ENCODE measurements around the gene ZNF804B.

ZNF804B gene

DNA sequence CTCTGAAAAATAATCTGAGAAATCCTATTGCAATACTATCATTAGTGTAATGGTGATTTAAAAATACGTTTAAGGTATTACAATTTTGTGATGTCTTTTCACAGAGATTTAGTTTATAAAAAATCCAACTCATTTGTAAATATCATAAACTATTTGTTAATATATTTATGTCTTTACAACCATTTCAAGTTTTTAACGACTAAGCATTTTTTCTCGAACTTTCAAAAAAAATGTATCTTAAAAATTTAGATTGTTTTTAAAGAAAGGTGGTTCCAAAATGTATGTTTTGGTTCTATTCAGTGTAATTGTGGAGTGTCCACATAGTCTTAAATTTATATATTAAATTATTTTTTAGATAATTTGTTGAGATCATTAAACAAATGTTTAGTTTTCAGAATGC lies 170.2 kb downstream of the ZNF804B start:
- H3K4me3 ChIP-seq (replicated peaks in 1 of 2; ENCODE audit: low read depth in 2 of 2, low read length in 2 of 2), result no peak overlapping the region
- no peak for DNase-seq (ENCODE audit: low read depth in 2 of 2)
- TF ChIP-seq, protein P1, sequence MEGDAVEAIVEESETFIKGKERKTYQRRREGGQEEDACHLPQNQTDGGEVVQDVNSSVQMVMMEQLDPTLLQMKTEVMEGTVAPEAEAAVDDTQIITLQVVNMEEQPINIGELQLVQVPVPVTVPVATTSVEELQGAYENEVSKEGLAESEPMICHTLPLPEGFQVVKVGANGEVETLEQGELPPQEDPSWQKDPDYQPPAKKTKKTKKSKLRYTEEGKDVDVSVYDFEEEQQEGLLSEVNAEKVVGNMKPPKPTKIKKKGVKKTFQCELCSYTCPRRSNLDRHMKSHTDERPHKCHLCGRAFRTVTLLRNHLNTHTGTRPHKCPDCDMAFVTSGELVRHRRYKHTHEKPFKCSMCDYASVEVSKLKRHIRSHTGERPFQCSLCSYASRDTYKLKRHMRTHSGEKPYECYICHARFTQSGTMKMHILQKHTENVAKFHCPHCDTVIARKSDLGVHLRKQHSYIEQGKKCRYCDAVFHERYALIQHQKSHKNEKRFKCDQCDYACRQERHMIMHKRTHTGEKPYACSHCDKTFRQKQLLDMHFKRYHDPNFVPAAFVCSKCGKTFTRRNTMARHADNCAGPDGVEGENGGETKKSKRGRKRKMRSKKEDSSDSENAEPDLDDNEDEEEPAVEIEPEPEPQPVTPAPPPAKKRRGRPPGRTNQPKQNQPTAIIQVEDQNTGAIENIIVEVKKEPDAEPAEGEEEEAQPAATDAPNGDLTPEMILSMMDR (IDR thresholded peaks at IDR 0.05; ENCODE audit: low read depth, low read length), result no peak

DNA sequence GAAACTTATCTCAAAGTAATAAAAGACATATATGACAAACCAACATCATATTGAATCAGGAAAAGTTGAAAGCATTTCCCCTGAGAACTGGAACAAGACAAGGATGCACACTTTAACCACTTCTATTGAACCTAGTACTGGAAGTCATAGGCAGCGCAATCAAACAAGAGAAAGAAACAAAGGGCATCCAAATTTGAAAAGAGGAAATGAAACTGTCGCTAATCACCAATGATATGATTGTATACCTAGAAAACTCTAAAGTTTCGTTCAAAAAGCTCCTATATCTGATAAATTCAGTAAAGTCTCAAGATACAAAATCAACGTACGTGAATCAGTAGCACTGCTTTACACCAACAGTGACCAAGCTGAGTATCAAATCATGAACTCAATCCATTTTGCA lies 173.8 kb downstream of the ZNF804B start:
- TF ChIP-seq, protein P1 (IDR thresholded peaks at IDR 0.05; ENCODE audit: low read depth, low read length), result no peak
- no peak overlapping the region for H3K4me3 ChIP-seq (replicated peaks in 1 of 2; ENCODE audit: low read depth in 2 of 2, low read length in 2 of 2)
- no peak for DNase-seq (ENCODE audit: low read depth in 2 of 2)

DNA sequence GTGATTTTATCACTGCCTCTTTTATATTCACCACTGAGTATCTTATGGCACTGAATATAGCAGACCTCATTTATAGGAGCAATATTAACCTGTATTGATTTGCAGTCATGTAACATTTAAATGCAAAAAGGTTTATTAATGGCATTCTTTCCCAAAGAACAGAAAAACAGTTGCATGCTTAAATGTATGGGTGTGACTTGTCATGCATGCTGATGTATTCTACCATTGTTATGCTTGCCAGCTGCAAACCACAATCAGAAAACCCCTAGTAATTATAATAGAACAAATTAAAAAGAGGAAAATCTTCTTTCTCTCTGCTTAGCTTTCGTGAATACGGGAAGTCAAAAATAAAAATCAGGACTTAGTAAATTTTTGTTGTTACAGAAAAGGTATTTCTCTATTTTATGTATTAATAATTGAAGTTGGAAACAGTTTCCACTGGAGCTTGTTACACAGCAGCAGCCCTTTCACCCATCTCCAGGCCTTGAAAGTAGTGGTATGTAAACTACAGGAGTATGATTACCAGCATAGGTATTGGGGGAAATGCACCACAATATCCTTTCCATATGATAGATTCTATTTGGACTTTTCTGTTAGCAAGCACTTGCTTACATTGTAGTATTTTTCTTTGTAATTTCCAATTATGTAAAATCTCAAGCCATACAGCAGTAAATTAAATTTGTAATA lies 183.5 kb downstream of the ZNF804B start:
- TF ChIP-seq, protein P1 (IDR thresholded peaks at IDR 0.05; ENCODE audit: low read depth, low read length), result no peak
- no peak for DNase-seq (ENCODE audit: low read depth in 2 of 2)
- H3K4me3 ChIP-seq (replicated peaks in 1 of 2; ENCODE audit: low read depth in 2 of 2, low read length in 2 of 2), result no peak overlapping the region

DNA sequence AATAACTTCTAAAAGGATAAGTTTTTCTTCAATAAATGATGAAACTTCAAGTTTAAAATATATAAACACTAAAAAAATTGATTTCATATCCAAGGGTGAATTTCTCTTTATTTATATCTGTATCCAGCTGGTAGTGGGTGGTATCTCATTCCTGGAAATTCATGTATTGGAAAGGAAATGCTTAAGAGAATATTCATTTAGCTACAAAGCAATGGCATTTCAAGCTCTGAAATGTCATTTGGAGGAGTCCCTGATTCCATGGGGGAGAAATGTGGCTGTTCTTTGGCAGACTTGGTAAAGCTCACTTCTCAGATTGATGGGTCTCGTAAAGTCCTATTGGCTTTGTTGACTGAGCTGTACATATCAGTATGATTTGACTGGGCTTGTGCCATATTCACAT lies 192.3 kb downstream of the ZNF804B start:
- TF ChIP-seq, protein P1 (IDR thresholded peaks at IDR 0.05; ENCODE audit: low read depth, low read length), result no peak
- DNase-seq (ENCODE audit: low read depth in 2 of 2), result no peak
- no peak overlapping the region for H3K4me3 ChIP-seq (replicated peaks in 1 of 2; ENCODE audit: low read depth in 2 of 2, low read length in 2 of 2)

DNA sequence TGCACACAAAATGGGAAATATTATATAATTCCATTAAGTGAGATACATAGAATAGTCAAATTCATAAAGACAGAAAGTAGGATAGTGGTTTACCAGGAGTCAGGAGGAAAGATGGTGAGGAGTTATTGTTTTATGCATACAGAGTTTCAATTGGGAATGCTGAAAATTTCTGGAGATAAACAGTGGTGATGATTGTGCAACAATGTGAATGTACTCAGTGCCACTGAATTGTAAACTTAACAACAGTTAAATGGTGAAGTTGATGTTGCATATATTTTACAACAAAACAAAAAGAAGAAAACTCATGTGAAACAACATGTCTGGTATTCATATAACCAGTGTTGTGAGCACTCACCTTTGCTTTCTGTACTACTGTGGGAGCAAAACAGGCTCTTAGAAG lies 204.9 kb downstream of the ZNF804B start:
- no peak for DNase-seq (ENCODE audit: low read depth in 2 of 2)
- H3K4me3 ChIP-seq (replicated peaks in 1 of 2; ENCODE audit: low read depth in 2 of 2, low read length in 2 of 2), result no peak overlapping the region
- TF ChIP-seq, protein P1 (IDR thresholded peaks at IDR 0.05; ENCODE audit: low read depth, low read length), result no peak

DNA sequence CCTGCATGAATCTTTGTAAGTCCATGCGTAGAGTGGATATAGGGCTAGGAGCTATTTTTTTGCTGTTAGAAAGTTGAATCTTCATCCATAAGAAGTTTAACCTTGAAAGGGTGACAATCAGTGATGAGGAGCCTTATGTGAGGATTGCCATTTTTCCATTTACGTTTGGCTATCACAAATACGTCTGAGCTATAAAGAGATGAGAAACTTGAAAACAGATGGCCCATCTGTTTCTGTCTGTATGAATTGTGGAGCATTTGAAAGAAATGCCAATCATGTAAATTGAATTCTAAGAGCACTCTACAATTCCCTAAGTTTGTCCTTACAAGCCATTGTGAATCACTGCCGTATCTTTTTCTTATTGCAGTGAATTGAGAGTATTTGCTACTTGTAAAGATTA lies 205.9 kb downstream of the ZNF804B start:
- TF ChIP-seq, protein P1 (IDR thresholded peaks at IDR 0.05; ENCODE audit: low read depth, low read length), result no peak
- DNase-seq (ENCODE audit: low read depth in 2 of 2), result no peak
- no peak overlapping the region for H3K4me3 ChIP-seq (replicated peaks in 1 of 2; ENCODE audit: low read depth in 2 of 2, low read length in 2 of 2)

DNA sequence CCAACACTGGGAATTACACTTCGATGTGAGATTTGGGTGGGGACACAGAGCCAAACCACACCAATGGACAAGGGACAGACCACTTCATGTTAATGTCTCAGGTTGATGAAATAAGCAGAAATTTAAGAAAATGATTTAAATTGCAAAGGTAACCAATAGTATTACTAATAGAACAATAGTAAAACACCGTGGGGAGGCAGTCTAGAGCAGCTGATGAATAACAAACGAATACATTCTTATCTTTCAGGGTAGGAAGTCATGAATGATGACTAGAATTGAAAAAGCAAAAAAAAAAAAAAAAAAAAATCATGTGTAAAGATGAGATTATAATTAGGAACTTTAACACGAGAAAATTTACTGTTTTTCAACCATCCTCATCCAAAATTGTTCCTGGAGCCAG lies 207.9 kb downstream of the ZNF804B start:
- no peak for DNase-seq (ENCODE audit: low read depth in 2 of 2)
- no peak overlapping the region for H3K4me3 ChIP-seq (replicated peaks in 1 of 2; ENCODE audit: low read depth in 2 of 2, low read length in 2 of 2)
- TF ChIP-seq, protein P1 (IDR thresholded peaks at IDR 0.05; ENCODE audit: low read depth, low read length), result no peak
